Muscle of arm (tissue), 12 donors: ENCODE results near the gene SDHA. TPM values are rescaled to one million over a fixed set of nuclear protein-coding genes. Genes with fewer than 3 reads are reported as not detected.
"Not testable (repeated sequence)": the region's sequence is repeated elsewhere in the genome, so short reads cannot be mapped to it uniquely, and the experiment has no call there.

Experiments used
- DNase-seq: peaks from one replicate; pipeline ENCODE4 v3.0.0-alpha.2; 2013
- polyA plus RNA-seq, 12 donors: library from polyadenylated mRNA; unstranded; fragments of 120-200 nt; gene quantifications; one replicate each; pipeline ENCODE4 v1.2.1, GENCODE V29; 2013; ENCODE audit not compliant: insufficient read length in 12 of 12

Gene SDHA
- polyA plus RNA-seq, 12 donors, result 76.2 to 112 (median 92.8) TPM; not detected in 1

DNA sequence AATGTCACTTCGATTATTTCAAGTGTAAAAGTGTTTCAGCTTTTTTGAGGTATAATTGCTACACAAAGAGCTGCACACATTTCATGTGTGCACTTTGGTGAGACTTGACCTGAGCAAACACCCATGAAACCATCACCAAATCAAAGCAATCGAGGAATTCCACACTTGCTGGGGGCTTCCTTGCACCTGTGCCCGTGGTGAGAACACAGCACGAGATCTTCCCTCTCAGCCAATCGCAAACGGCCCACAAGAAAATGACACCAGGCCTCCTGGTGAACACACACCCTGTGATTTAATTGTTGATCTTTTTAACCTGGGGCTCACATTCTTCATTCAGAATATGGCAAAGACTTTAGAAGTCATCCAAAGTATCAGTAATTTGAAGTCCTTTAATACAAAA lies 79.3 kb downstream of the SDHA start:
- not testable (repeated sequence) for DNase-seq

DNA sequence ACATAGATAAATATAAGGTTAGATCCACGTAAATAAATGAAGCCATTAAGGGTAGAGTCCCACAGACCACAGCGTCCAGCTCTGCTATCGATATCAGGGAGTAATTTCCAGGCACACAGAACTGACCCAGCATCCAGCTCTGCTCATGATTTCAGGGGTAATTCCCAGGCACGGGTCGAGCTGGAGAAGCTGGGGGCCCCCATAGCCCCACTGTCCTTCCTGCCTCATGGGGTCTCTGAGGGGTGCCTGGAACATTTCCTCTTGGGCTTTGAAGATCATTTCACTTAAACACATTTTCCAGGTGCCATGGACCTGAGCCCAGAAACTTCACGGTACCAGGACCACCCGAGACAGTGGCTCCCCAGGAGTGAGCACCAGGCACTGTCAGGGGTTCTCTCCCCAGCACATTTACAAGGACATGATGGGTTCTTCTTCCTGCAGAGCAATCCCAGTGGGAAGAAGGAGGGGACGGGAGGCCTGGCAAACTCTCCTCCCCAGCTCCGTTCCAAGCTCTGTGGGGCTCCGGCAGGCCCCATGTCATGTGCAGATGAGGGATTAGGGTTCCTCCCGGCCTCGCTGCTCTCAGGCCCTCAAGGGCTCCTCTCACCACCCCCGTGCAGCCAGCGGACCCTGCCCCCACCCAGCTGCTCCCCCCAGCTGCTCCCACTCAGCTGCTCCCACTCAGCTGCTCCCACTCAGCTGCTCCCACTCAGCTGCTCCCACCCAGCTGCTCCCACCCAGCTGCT lies 80.0 kb downstream of the SDHA start:
- DNase-seq, result not testable (repeated sequence)

- DNase-seq, result no peak
Measured at GRCh38 chr5:298737-299125, 80.6 kb downstream of the SDHA start.

DNA sequence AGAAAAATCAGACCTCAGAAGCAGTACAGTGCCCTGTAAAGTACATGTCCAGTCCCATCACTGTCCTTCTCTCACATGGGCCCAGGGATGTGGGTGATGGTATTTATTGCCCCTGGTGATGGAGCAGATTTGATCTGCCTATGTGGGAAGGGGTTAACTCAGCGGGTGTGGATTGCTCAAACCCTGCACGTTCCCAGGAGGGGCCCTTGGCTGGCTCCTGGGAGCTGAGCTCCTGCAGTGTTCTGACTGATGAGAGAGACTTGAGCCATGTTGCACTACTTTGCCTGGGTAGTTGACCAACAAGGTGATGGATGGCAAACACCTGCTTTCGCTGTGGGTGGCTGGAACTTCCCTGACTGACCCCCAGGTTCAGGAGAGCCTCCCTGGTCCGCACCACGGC lies 81.8 kb downstream of the SDHA start:
- DNase-seq, result not testable (repeated sequence)

GRCh38 chr5:300691-301435 lies 82.7 kb downstream of the SDHA start:
- not testable (repeated sequence) for DNase-seq

DNA sequence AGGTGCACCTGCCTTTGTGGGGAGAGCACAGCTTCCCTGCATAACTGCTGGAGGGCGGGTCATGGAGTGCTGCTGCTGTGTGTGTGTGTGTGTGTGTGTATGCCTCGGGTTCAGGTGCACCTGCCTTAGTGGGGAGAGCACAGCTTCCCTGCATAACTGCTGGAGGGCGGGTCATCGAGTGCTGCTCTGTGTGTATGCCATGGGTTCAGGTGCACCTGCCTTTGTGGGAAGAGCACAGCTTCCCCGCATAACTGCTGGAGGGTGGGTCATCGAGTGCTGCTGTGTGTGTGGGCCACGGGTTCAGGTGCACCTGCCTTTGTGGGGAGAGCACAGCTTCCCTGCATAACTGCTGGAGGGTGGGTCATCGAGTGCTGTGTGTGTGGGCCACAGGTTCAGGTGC lies 84.3 kb downstream of the SDHA start:
- not testable (repeated sequence) for DNase-seq

DNA sequence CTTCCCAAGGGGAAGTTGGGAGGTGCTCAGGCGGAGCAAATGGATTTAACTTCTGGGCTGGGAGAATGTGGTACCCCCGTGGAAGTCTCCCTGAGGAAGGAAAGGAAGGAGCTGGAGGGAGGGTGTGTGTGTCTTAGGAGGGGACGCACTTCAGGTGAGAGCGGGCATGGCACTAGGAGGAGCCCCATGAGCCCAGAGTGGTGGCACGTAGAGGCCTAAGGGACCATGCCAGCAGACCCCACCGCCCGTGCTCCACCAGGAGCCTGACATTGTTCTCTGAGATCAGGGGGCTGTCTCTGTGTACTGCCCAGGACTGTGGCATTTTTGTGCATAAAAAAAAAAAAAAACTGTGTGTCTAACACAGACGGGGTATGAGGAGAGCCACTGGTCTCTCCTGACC lies 84.8 kb downstream of the SDHA start:
- DNase-seq, result no peak

- not testable (repeated sequence) for DNase-seq
Measured at GRCh38 chr5:303741-304140, 85.6 kb downstream of the SDHA start.

- no peak for DNase-seq
Measured at GRCh38 chr5:305050-305449, 86.9 kb downstream of the SDHA start.

DNA sequence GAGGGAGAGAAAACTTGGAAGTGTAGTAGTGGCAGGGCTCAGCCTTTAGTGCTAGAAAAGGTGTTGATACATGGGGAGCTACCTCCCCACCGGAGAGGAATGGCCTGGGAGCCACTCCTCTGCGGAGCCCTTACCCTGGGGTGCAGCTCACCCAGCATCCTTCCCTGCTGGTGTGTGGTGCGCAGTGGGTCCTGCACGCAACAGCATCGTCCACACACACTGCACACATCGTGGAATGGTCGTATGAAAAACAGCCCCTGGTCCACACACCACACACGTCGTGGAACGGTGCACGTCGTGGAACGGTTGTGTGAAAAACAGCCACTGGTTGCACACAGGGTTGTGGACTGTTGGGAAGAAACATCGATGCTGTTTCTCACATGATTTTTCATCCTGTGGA lies 87.3 kb downstream of the SDHA start:
- no peak for DNase-seq

DNA sequence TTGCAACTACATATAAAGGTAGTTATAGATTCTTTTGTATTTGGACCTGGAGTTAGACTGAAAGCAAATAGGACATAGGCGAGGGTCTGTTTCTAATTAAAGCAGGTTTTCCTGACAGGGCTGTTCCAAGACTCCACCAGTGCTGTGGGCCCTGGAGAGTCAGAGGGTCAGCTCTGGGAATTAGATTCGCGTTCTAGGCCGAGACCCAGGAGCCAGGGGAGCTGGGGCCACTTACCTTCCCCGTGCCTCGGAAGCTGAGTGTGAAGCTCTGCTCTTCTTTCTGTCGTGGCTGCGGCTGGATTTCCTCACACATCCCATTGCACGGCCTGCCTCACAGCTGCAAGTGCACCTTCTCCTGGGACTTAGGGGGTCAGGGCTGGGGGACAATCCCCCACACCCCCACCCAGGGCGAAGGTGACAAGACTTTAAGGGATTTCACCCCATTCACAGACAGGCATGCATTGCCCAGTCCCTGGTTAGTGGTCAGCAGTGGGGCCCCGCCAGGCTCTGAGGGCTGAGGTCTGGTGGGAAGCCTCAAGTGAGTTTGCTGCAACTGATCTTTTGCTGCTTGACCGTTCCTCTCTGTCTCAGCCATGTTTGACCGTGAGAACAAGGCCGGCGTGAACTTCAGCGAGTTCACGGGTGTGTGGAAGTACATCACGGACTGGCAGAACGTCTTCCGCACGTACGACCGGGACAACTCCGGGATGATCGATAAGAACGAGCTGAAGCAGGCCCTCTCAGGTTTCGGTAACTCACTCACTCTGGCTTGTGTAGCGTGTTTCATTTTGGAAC lies 88.1 kb downstream of the SDHA start:
- DNase-seq, result no peak

Other genes starting within 250 kb of the SDHA start
- gene PLEKHG4B, start 126.2 kb upstream of the SDHA start, polyA plus RNA-seq, result 10 to 100 TPM in 1 of 12 donors, 1 to 10 TPM in 2, under 1 TPM in 7, not detected in 2; 0.23 to 15.1 (median 0.72) TPM
- gene LRRC14B, start 26.8 kb upstream of the SDHA start, polyA plus RNA-seq, result 10 to 100 TPM in 11 of 12 donors, not detected in 1; 10.9 to 43.0 (median 22.5) TPM
- gene CCDC127, start 167 bp upstream of the SDHA start, polyA plus RNA-seq, result 10 to 100 TPM in 3 of 12 donors, 1 to 10 TPM in 8, not detected in 1; 8.4 to 12.1 (median 9.2) TPM
- gene PDCD6, start 53.3 kb downstream of the SDHA start, polyA plus RNA-seq, result 10 to 100 TPM in 11 of 12 donors, not detected in 1; 54.1 to 89.4 (median 68.9) TPM
- 10 to 100 TPM in 1 of 12 donors, 1 to 10 TPM in 9, not detected in 2; 1.4 to 11.9 (median 2.0) TPM for gene AHRR, start 103.4 kb downstream of the SDHA start, polyA plus RNA-seq
- gene EXOC3, start 224.9 kb downstream of the SDHA start, polyA plus RNA-seq, result 10 to 100 TPM in 11 of 12 donors, not detected in 1; 28.6 to 44.6 (median 35.4) TPM